Erythroblast (primary cell): ENCODE results near the gene MSX1.

Experiments used
- GATA1 ChIP-seq: IDR thresholded peaks from 2 replicates; pipeline ENCODE4 v1.6.1; 2011; ENCODE audit warnings: low read depth, mild to moderate bottlenecking, control low read depth, low read length, moderate library complexity
- POLR2A ChIP-seq: IDR thresholded peaks from 2 replicates; pipeline ENCODE4 v1.6.1; 2011; ENCODE audit warnings: mild to moderate bottlenecking, low read length

- no peak for TF ChIP-seq POLR2A
- no peak for TF ChIP-seq GATA1
Measured at GRCh38 chr4:4867375-4868039, 8.0 kb downstream of the MSX1 start.
